RWPE2 (cell line): ENCODE measurements around the gene H2BK1.

ENCODE experiments used
- ATAC-seq: fragments of 200-7000 bp; cut with Tn5 transposase; 3 replicates; pipeline ENCODE4 v1.9.1; 2021; ENCODE audit warnings: low read depth
- DNase-seq: peaks from one replicate; pipeline ENCODE4 v3.0.0-alpha.2; 2020; ENCODE audit warnings: low spot score
- H3K27ac ChIP-seq: fragments of 450-650 bp; 2 replicates; pipeline ENCODE4 v1.5.1; 2017; ENCODE audit warnings: mild to moderate bottlenecking; ENCODE audit not compliant: poor library complexity, severe bottlenecking
- H3K27me3 ChIP-seq: fragments of 250-450 bp; sonication (Bioruptor Pico); 2 replicates; pipeline ENCODE4 v1.5.1; 2021; ENCODE audit warnings: mild to moderate bottlenecking, moderate library complexity; ENCODE audit not compliant: insufficient read depth, poor library complexity, severe bottlenecking
- H3K36me3 ChIP-seq: fragments of 250-450 bp; sonication (Bioruptor Pico); 2 replicates; pipeline ENCODE4 v1.5.1; 2020; ENCODE audit warnings: low read depth, mild to moderate bottlenecking, moderate library complexity
- H3K4me1 ChIP-seq: fragments of 250-450 bp; sonication (Bioruptor Pico); 2 replicates; pipeline ENCODE4 v1.5.1; 2021; ENCODE audit warnings: mild to moderate bottlenecking, moderate library complexity; ENCODE audit not compliant: insufficient read depth, poor library complexity, severe bottlenecking
- H3K4me3 ChIP-seq: fragments of 250-450 bp; sonication (Bioruptor Pico); 2 replicates; pipeline ENCODE4 v1.5.1; 2021; ENCODE audit warnings: mild to moderate bottlenecking, moderate library complexity; ENCODE audit not compliant: severe bottlenecking
- H3K9me3 ChIP-seq: fragments of 250-450 bp; sonication (Bioruptor Pico); 2 replicates; pipeline ENCODE4 v1.5.1; 2021; ENCODE audit warnings: mild to moderate bottlenecking, moderate library complexity; ENCODE audit not compliant: severe bottlenecking
- CTCF ChIP-seq: fragments of 450-650 bp; IDR thresholded peaks from one replicate; pipeline ENCODE4 v1.5.1; 2017; ENCODE audit warnings: mild to moderate bottlenecking, moderate library complexity; ENCODE audit not compliant: poor library complexity, severe bottlenecking

The H2BK1 gene

GRCh38 chr7:151173386-151174245 is 36.7 kb downstream of the H2BK1 start:
- ATAC-seq: no peak

DNA sequence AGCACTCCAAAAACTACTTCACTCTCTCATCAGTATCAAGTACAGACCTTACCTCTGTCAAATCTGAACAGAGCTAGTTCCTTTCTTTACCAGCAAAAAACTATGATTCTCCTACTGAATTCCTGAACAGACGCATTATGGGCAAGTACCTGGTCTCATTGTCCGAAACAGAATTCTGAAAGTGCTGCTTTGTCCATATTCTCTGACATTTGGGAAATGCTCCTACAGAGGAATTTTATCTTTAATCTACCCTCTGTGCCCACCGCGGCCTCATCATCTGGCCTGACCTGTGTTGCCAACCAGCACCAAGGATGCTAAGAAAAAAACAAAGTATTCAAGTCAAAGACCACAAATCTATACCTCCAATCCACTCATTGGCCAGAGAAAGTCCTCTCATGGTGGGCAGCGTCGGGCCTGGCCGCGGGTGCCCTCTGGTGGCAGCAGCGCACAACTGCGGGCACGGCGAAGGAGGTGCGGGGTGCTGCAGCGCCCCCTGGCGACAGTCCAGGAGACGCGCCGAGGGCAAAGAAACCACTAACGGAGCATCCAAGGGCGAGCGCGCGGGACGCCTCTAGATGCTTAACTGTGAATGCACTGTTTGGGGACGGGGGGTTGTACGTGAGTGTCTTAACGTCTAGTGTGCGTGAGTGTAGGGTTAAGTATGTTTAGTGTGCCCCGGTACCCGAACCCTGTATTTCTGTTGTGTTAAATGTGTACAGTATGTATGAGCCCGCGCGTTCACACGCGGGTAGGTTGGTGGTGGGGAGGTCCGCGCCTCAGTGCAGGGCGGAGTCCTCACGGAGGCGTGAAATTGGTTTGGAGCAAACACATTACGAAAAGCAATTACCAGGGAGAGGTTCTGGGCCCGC is 37.8 kb downstream of the H2BK1 start:
- Histone ChIP-seq H3K36me3 (no peaks in the 10 kb centered on the region), H3K9me3 (no peaks in the 10 kb centered on the region), H3K4me1 (no peaks in the 10 kb centered on the region), H3K27me3 (peaks cover 43% of the 10 kb centered on the region), H3K27ac (no peak overlapping the region), H3K4me3 (no peak overlapping the region)
- ATAC-seq (peak; percentile 63), DNase-seq (no peak)
- TF ChIP-seq CTCF: peak; percentile 100

More at GRCh38 chr7:151173386-151174245, 36.7 kb downstream of the H2BK1 start:
- Histone ChIP-seq H3K36me3 (no peaks in the 10 kb centered on the region), H3K27me3 (peaks cover 34% of the 10 kb centered on the region), H3K4me1 (no peaks in the 10 kb centered on the region), H3K9me3 (no peaks in the 10 kb centered on the region), H3K27ac (no peak overlapping the region), H3K4me3 (no peak overlapping the region)
- DNase-seq: no peak
- TF ChIP-seq CTCF: no peak

- no peak for DNase-seq
- Histone ChIP-seq H3K4me1 (no peaks in the 10 kb centered on the region), H3K36me3 (no peaks in the 10 kb centered on the region), H3K4me3 (no peak overlapping the region), H3K27me3 (peaks cover 73% of the 10 kb centered on the region), H3K9me3 (no peaks in the 10 kb centered on the region), H3K27ac (no peak overlapping the region)
- TF ChIP-seq CTCF: no peak
- ATAC-seq: no peak
Measured at GRCh38 chr7:151168787-151169162, 41.5 kb downstream of the H2BK1 start.

DNA sequence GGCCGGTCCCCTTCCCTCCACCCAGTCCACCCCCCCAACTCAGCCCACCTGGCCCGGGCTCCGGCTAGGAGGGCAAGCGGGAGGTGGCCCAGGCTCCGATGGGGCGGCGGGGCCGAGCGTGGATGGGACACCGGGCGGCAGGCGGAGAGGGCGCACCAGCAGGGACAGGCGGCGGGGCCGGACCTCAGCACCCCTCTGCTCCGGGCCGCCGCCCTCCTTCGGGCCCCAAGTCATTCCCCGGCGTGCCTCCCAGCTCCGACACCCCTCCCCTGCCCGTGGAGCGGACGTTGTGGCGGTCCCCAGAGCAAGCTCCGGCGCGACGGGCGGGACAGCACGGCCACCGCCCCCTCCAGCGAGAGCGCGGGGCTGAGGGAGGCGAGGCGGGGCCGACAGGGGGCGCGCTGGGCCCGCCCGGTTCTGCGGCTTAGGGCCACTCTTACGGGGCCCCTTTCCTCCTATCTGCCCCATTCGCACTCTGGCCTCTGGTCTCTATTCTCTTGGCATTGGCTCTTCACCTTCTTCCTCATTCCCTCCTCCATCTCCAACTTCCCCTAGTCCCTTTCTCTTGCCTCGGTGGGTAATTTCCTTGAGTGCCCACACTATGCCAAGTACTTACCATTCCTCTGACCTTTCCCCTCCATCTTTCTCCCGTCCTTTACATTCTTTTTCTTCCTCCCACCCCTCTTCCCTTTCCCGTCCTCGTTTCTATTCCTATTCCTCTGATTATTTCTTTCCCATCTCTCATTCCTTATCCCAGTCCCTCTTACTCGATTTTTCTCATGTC is 42.1 kb downstream of the H2BK1 start:
- no peaks in the 10 kb centered on the region for H3K9me3 ChIP-seq
- H3K4me1 ChIP-seq: no peaks in the 10 kb centered on the region
- H3K27ac ChIP-seq: no peak overlapping the region
- peak; percentile 72 for TF ChIP-seq CTCF
- peaks cover 71% of the 10 kb centered on the region for H3K27me3 ChIP-seq
- H3K4me3 ChIP-seq: peak overlapping the region; percentile 37
- DNase-seq (no peak), ATAC-seq (peak; percentile 54)
- H3K36me3 ChIP-seq: no peaks in the 10 kb centered on the region
